CD14-positive monocyte (primary cell): ENCODE results near the gene EXOC6B. TPM values are rescaled to one million over a fixed set of nuclear protein-coding genes. Genes with fewer than 3 reads are reported as not detected.

ENCODE experiments used
- DNase-seq, 3 donors: peaks; one replicate each; pipeline ENCODE4 v3.0.0-alpha.2; 2011 to 2022
- H2AFZ ChIP-seq: 2 replicates; pipeline ENCODE4 v1.6.0; 2012; ENCODE audit warnings: mild to moderate bottlenecking, low read depth, low read length, inconsistent platforms; ENCODE audit not compliant: insufficient read depth, poor library complexity, severe bottlenecking
- H3K27ac ChIP-seq, 2 donors: 1 replicate in 1 of 2; 2 replicates in 1 of 2; pipeline ENCODE4 v1.5.1; 2012 to 2013; ENCODE audit warnings: low read length in 2 of 2, control low read depth in 1 of 2, inconsistent platforms in 1 of 2, low read depth in 1 of 2, mild to moderate bottlenecking in 1 of 2
- H3K27me3 ChIP-seq, 2 donors: one replicate each; pipeline versions ENCODE4 v1.6.0 to v1.6.1; 2011 to 2013; ENCODE audit warnings: low read length in 2 of 2; ENCODE audit not compliant: control insufficient read depth in 2 of 2, insufficient read depth in 2 of 2
- H3K36me3 ChIP-seq, 2 donors: replicated peaks in 1 of 2; 1 replicate in 1 of 2; 2 replicates in 1 of 2; pipeline versions ENCODE4 v1.5.1 to v1.6.1; 2012 to 2013; ENCODE audit warnings: low read length in 2 of 2, control low read depth in 1 of 2, inconsistent platforms in 1 of 2, mild to moderate bottlenecking in 1 of 2; ENCODE audit not compliant: insufficient read depth in 2 of 2, control insufficient read depth in 1 of 2
- H3K4me1 ChIP-seq, 2 donors: 1 replicate in 1 of 2; 2 replicates in 1 of 2; pipeline versions ENCODE4 v1.5.1 to v1.6.1; 2012 to 2013; ENCODE audit warnings: low read length in 2 of 2, control low read depth in 1 of 2, inconsistent platforms in 1 of 2, mild to moderate bottlenecking in 1 of 2, moderate library complexity in 1 of 2; ENCODE audit not compliant: insufficient read depth in 2 of 2, control insufficient read depth in 1 of 2
- H3K4me2 ChIP-seq: replicated peaks from 2 replicates; pipeline ENCODE3; 2012; ENCODE audit warnings: low read length, moderate library complexity, mild to moderate bottlenecking; ENCODE audit not compliant: poor library complexity, severe bottlenecking; ENCODE audit errors: extremely low read depth
- H3K4me3 ChIP-seq, 3 experiments: fragments of 200-600 bp in 1 of 3; sonication (generic) in 1 of 3; replicated peaks in 1 of 3; 1 replicate in 2 of 3; 2 replicates in 1 of 3; pipeline ENCODE4 v1.5.1; 2011 to 2013; ENCODE audit warnings: low read length in 3 of 3, mild to moderate bottlenecking in 3 of 3, control low read depth in 2 of 3, low read depth in 2 of 3, inconsistent platforms in 1 of 3, moderate library complexity in 1 of 3
- H3K79me2 ChIP-seq: 2 replicates; pipeline ENCODE4 v1.6.0; 2012; ENCODE audit warnings: mild to moderate bottlenecking, control low read depth, inconsistent platforms, low read length, moderate library complexity; ENCODE audit not compliant: insufficient read depth
- H3K9ac ChIP-seq: 2 replicates; pipeline ENCODE4 v1.6.0; 2017; ENCODE audit warnings: low read length, mild to moderate bottlenecking; ENCODE audit not compliant: insufficient read depth, poor library complexity, severe bottlenecking
- H3K9me3 ChIP-seq, 2 donors: replicated peaks in 1 of 2; 1 replicate in 1 of 2; 2 replicates in 1 of 2; pipeline versions ENCODE4 v1.5.1 to v1.6.1; 2012 to 2013; ENCODE audit warnings: low read length in 2 of 2, control low read depth in 1 of 2; ENCODE audit not compliant: control insufficient read depth in 1 of 2, insufficient read depth in 1 of 2
- H4K20me1 ChIP-seq: 2 replicates; pipeline ENCODE4 v1.6.0; 2012; ENCODE audit warnings: mild to moderate bottlenecking, low read length, control low read depth, moderate library complexity; ENCODE audit not compliant: insufficient read depth
- H3K27ac Mint-ChIP-seq, 7 donors: one replicate each; pipeline ENCODE4 v1.8.0; 2020; ENCODE audit warnings: mild to moderate bottlenecking in 7 of 7, mixed read lengths in 7 of 7, moderate library complexity in 6 of 7, inconsistent platforms in 2 of 7
- H3K27me3 Mint-ChIP-seq, 3 donors: one replicate each; pipeline ENCODE4 v1.8.0; 2021 to 2022; ENCODE audit warnings: low read depth in 3 of 3, mild to moderate bottlenecking in 3 of 3, mixed read lengths in 3 of 3, moderate library complexity in 3 of 3, inconsistent platforms in 1 of 3
- H3K36me3 Mint-ChIP-seq, 2 donors: one replicate each; pipeline ENCODE4 v1.8.0; 2020; ENCODE audit warnings: mixed read lengths in 2 of 2, inconsistent platforms in 1 of 2, mild to moderate bottlenecking in 1 of 2
- H3K4me1 Mint-ChIP-seq: one replicate; pipeline ENCODE4 v1.8.0; 2020; ENCODE audit warnings: mild to moderate bottlenecking, mixed read lengths
- H3K4me3 Mint-ChIP-seq, 2 donors: one replicate each; pipeline ENCODE4 v1.8.0; 2020; ENCODE audit warnings: mild to moderate bottlenecking in 2 of 2, mixed read lengths in 2 of 2, moderate library complexity in 1 of 2
- H3K9me3 Mint-ChIP-seq, 7 donors: one replicate each; pipeline ENCODE4 v1.8.0; 2020 to 2022; ENCODE audit warnings: mixed read lengths in 7 of 7, mild to moderate bottlenecking in 6 of 7, moderate library complexity in 6 of 7, inconsistent platforms in 2 of 7
- CTCF ChIP-seq: fragments of 200-600 bp; IDR thresholded peaks from one replicate; pipeline ENCODE4 v1.8.0; 2022; ENCODE audit warnings: antibody characterized with exemption, mild to moderate bottlenecking
- WGBS: methylation state at CpG from one replicate; pipeline ENCODE4 v1.1.5; 2013; ENCODE audit warnings: missing lambda C conversion rate; ENCODE audit not compliant: insufficient coverage; 5-methylcytosine and 5-hydroxymethylcytosine counted together
- intact Hi-C, 2 donors: fragments of 100-400 bp; cut with micrococcal nuclease; formaldehyde crosslinking; loops; one replicate each; pipeline versions ENCODE4 v1.15.0 to v1.15.1; 2023
- polyA plus RNA-seq, 3 donors: library from polyadenylated mRNA; depleted of rRNA in 1 of 3; unstranded in 2 of 3; stranded (reverse) in 1 of 3; fragments of 300-500 nt in 2 of 3; fragments of >200 nt in 1 of 3; fragmentation: Illumina TruSeq in 2 of 3; gene quantifications; 1 replicate in 2 of 3; 2 replicates in 1 of 3; pipeline ENCODE4 v1.2.3, GENCODE V29; 2012 to 2021

Gene EXOC6B
- polyA plus RNA-seq, 3 donors: 1.8 to 2.8 (median 2.1) TPM

- H3K4me2 ChIP-seq: no peak overlapping the region
- no peak for DNase-seq
- H3K79me2 ChIP-seq: no peaks in the 10 kb centered on the region
- H3K4me3 ChIP-seq: no peak overlapping the region
- H3K9ac ChIP-seq: no peak overlapping the region
- Mint-ChIP-seq H3K27ac (no peak overlapping the region), H3K4me1 (no peaks in the 10 kb centered on the region), H3K4me3 (no peak overlapping the region), H3K36me3 (no peaks in the 10 kb centered on the region), H3K9me3 (peaks cover 0 to 1% (median 0%) of the 10 kb centered on the region in 7 donors), H3K27me3 (peaks cover 2 to 4% (median 3%) of the 10 kb centered on the region in 3 donors)
- no peak overlapping the region for H2AFZ ChIP-seq
- H3K27ac ChIP-seq: no peak overlapping the region
- TF ChIP-seq CTCF: no peak
- no peaks in the 10 kb centered on the region for H3K27me3 ChIP-seq
- intact Hi-C loops: no loop called here
- no peaks in the 10 kb centered on the region for H3K4me1 ChIP-seq
- H4K20me1 ChIP-seq: no peaks in the 10 kb centered on the region
- no peaks in the 10 kb centered on the region for H3K36me3 ChIP-seq
- H3K9me3 ChIP-seq: no peaks in the 10 kb centered on the region
Observed at GRCh38 chr2:72604468-72604867, 221.4 kb downstream of the EXOC6B start.

GRCh38 chr2:72603481-72603880 lies 222.4 kb downstream of the EXOC6B start:
- Mint-ChIP-seq H3K27ac (no peak overlapping the region), H3K27me3 (peaks cover 2 to 4% (median 3%) of the 10 kb centered on the region in 3 donors), H3K36me3 (no peaks in the 10 kb centered on the region), H3K4me3 (no peak overlapping the region), H3K4me1 (no peaks in the 10 kb centered on the region), H3K9me3 (peaks cover 0 to 1% (median 0%) of the 10 kb centered on the region in 7 donors)
- no peaks in the 10 kb centered on the region for H3K27me3 ChIP-seq
- H3K27ac ChIP-seq: no peak overlapping the region
- intact Hi-C loops: no loop called here
- no peaks in the 10 kb centered on the region for H4K20me1 ChIP-seq
- no peaks in the 10 kb centered on the region for H3K4me1 ChIP-seq
- H3K36me3 ChIP-seq: no peaks in the 10 kb centered on the region
- H3K4me3 ChIP-seq: no peak overlapping the region
- no peaks in the 10 kb centered on the region for H3K79me2 ChIP-seq
- no peak overlapping the region for H3K4me2 ChIP-seq
- no peak overlapping the region for H2AFZ ChIP-seq
- TF ChIP-seq CTCF: no peak
- DNase-seq: no peak
- 44% methylated on average over 2 of the region's 2 CpGs for WGBS
- no peaks in the 10 kb centered on the region for H3K9me3 ChIP-seq
- H3K9ac ChIP-seq: no peak overlapping the region
